B cell (primary cell): ENCODE data around the gene PDCD11. TPM values are rescaled to one million over a fixed set of nuclear protein-coding genes. Genes with fewer than 3 reads are reported as not detected.
"Not testable (repeated sequence)": the region's sequence is repeated elsewhere in the genome, so short reads cannot be mapped to it uniquely, and the experiment has no call there.

Experiments used
- ATAC-seq: fragments of 200-7000 bp; cut with Tn5 transposase; one replicate; pipeline ENCODE4 v1.10.0; 2021; ENCODE audit warnings: low read depth, mild to moderate bottlenecking, moderate number of reproducible peaks, moderate library complexity
- CTCF ChIA-PET: fragments of 350-600 bp; sonication (Branson Sonifier 250); formaldehyde crosslinking; loops from one replicate; lab custom pipeline; 2021; ENCODE audit warnings: antibody characterized with exemption, inconsistent platforms; lab: Charles Lee
- POLR2A ChIA-PET: fragments of 350-600 bp; sonication (Branson Sonifier 250); formaldehyde crosslinking; loops from one replicate; lab custom pipeline; 2021; ENCODE audit warnings: antibody characterized with exemption; lab: Charles Lee
- DNase-seq: peaks from one replicate; pipeline ENCODE4 v3.0.0; 2013
- H2AFZ ChIP-seq: 2 replicates; pipeline ENCODE4 v1.6.1; 2012; ENCODE audit warnings: mild to moderate bottlenecking, low read depth, low read length; ENCODE audit not compliant: insufficient read depth, poor library complexity, severe bottlenecking
- H3K27ac ChIP-seq, 2 donors: 1 replicate in 1 of 2; 2 replicates in 1 of 2; pipeline ENCODE4 v1.5.1; 2012 to 2013; ENCODE audit warnings: low read length in 2 of 2, mild to moderate bottlenecking in 2 of 2, moderate library complexity in 1 of 2
- H3K27me3 ChIP-seq, 4 experiments: fragments of 200-600 bp in 1 of 4; sonication (generic) in 1 of 4; replicated peaks in 1 of 4; 1 replicate in 2 of 4; 2 replicates in 2 of 4; pipeline versions ENCODE4 v1.6.1 to v1.7.0; 2013 to 2016; ENCODE audit warnings: low read length in 3 of 4, mild to moderate bottlenecking in 2 of 4, mixed read lengths in 1 of 4, moderate library complexity in 1 of 4; ENCODE audit not compliant: insufficient read depth in 4 of 4, control insufficient read depth in 3 of 4; ENCODE audit errors: control extremely low read depth in 1 of 4
- H3K36me3 ChIP-seq, 2 experiments: replicated peaks in 1 of 2; 1 replicate in 1 of 2; 2 replicates in 1 of 2; pipeline versions ENCODE4 v1.6.1 to v1.7.1; 2013; ENCODE audit warnings: low read length in 1 of 2; ENCODE audit not compliant: insufficient read depth in 2 of 2, control insufficient read depth in 1 of 2; ENCODE audit errors: control extremely low read depth in 1 of 2, extremely low read depth in 1 of 2
- H3K4me1 ChIP-seq, 2 donors: fragments of 200-600 bp in 1 of 2; sonication (generic) in 1 of 2; 1 replicate in 1 of 2; 2 replicates in 1 of 2; pipeline versions ENCODE4 v1.5.1 to v1.6.1; 2013 to 2017; ENCODE audit warnings: low read length in 2 of 2; ENCODE audit not compliant: control insufficient read depth in 2 of 2, insufficient read depth in 2 of 2
- H3K4me2 ChIP-seq: replicated peaks from 2 replicates; pipeline ENCODE3; 2012; ENCODE audit warnings: mild to moderate bottlenecking, low read depth, low read length; ENCODE audit not compliant: poor library complexity, severe bottlenecking
- H3K4me3 ChIP-seq, 5 experiments: fragments of 200-600 bp in 1 of 5; sonication (generic) in 1 of 5; 1 replicate in 3 of 5; 2 replicates in 2 of 5; pipeline versions ENCODE4 v1.5.1 to v1.7.0; 2011 to 2016; ENCODE audit warnings: low read length in 4 of 5, mild to moderate bottlenecking in 4 of 5, low read depth in 2 of 5, control low read depth in 1 of 5, moderate library complexity in 1 of 5; ENCODE audit not compliant: insufficient read depth in 1 of 5; ENCODE audit errors: control extremely low read depth in 1 of 5, extremely low read depth in 1 of 5
- H3K79me2 ChIP-seq: fragments of 200-600 bp; sonication (generic); one replicate; pipeline ENCODE4 v1.6.0; 2016; ENCODE audit warnings: low read length; ENCODE audit not compliant: control insufficient read depth, insufficient read depth
- H3K9ac ChIP-seq: fragments of 200-600 bp; sonication (generic); 2 replicates; pipeline ENCODE4 v1.6.1; 2017; ENCODE audit warnings: mild to moderate bottlenecking, low read length, moderate library complexity
- H3K9me3 ChIP-seq, 3 donors: one replicate each; pipeline versions ENCODE4 v1.6.1 to v1.7.1; 2013; ENCODE audit warnings: low read length in 2 of 3; ENCODE audit not compliant: control insufficient read depth in 2 of 3, insufficient read depth in 1 of 3; ENCODE audit errors: control extremely low read depth in 1 of 3
- H4K20me1 ChIP-seq: 2 replicates; pipeline ENCODE4 v1.6.0; 2012; ENCODE audit warnings: mild to moderate bottlenecking, low read length; ENCODE audit not compliant: insufficient read depth, control insufficient read depth, poor library complexity, severe bottlenecking
- H3K27ac Mint-ChIP-seq: one replicate; pipeline ENCODE4 v1.8.0; 2021; ENCODE audit warnings: mixed read lengths
- H3K27me3 Mint-ChIP-seq: one replicate; pipeline ENCODE4 v1.8.0; 2021; ENCODE audit warnings: mixed read lengths
- H3K4me1 Mint-ChIP-seq: one replicate; pipeline ENCODE4 v1.8.0; 2021; ENCODE audit warnings: mixed read lengths
- H3K4me3 Mint-ChIP-seq: one replicate; pipeline ENCODE4 v1.8.0; 2021; ENCODE audit warnings: mixed read lengths
- H3K9me3 Mint-ChIP-seq: one replicate; pipeline ENCODE4 v1.8.0; 2022; ENCODE audit warnings: mixed read lengths; ENCODE audit not compliant: insufficient read depth
- EZH2 ChIP-seq: IDR thresholded peaks from 2 replicates; pipeline ENCODE4 v1.6.1; 2012; ENCODE audit warnings: borderline replicate concordance, low read depth, mild to moderate bottlenecking, moderate library complexity, low read length; ENCODE audit not compliant: insufficient read depth, poor library complexity, severe bottlenecking
- WGBS: methylation state at CpG from one replicate; pipeline ENCODE4 v1.1.5; 2013; ENCODE audit warnings: missing lambda C conversion rate; ENCODE audit not compliant: insufficient coverage; 5-methylcytosine and 5-hydroxymethylcytosine counted together
- intact Hi-C: fragments of 100-400 bp; cut with micrococcal nuclease; formaldehyde crosslinking; loops from one replicate; pipeline ENCODE4 v1.10.0; 2022
- polyA plus RNA-seq: library from polyadenylated mRNA; depleted of rRNA; stranded (reverse); fragments of >200 nt; gene quantifications from 2 replicates; pipeline ENCODE4 v1.2.3, GENCODE V29; 2012
- total RNA-seq, 2 donors: library from RNA; stranded (reverse); fragments of 120-200 nt in 1 of 2; gene quantifications; 1 replicate in 1 of 2; 2 replicates in 1 of 2; pipeline versions ENCODE4 v1.2.3 to v1.2.4, GENCODE V29; 2013 to 2022
- TF ChIP-seq, protein P1 (sequence below): fragments of 200-600 bp; IDR thresholded peaks from one replicate; pipeline ENCODE4 v1.8.0; 2022; ENCODE audit warnings: antibody characterized with exemption, mild to moderate bottlenecking

PDCD11 gene
- total and polyA plus RNA-seq, 2 donors (not counting 1 experiment from before 2014, with no cell fraction given): 15.9 to 42.3 TPM

DNA sequence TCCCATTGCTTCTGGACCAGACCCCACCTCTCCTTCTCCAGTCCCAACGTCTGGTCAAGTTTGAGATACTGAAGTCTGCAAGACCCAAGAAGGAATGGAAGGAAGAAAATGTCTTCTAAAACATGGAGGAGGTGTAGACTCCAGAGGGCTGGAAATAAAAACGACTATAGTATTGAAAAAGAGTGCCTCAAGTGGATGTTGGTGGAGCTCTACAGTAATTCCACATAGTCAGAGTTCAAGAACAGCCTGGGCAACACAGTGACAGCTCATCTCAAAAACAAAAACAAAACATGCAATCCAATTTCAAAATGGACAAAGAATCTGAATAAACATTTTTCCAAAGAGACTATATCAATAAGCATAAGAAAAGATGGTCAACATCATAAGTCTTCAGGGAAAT lies 43.1 kb upstream of the PDCD11 start:
- Mint-ChIP-seq H3K4me1 (peaks cover 6% of the 10 kb centered on the region), H3K27ac (no peak overlapping the region), H3K27me3 (no peaks in the 10 kb centered on the region), H3K9me3 (no peaks in the 10 kb centered on the region), H3K4me3 (no peak overlapping the region)
- DNase-seq (no peak), ATAC-seq (no peak)
- peaks cover 18% of the 10 kb centered on the region for H3K79me2 ChIP-seq
- H3K27ac ChIP-seq: no peak overlapping the region
- no peaks in the 10 kb centered on the region for H3K36me3 ChIP-seq
- ChIA-PET CTCF (interaction anchor here (0.7 kb wide), 2 partner anchors 64 to 333 kb away, joined by 4 to 5 read pairs; no protein-coding TSS in a partner anchor), POLR2A (interaction anchor here (0.7 kb wide), 2 partner anchors 16 to 563 kb away, joined by 5 to 6 read pairs; no protein-coding TSS in a partner anchor)
- H3K4me1 ChIP-seq: peaks cover 9 to 13% of the 10 kb centered on the region in 2 donors
- no peaks in the 10 kb centered on the region for H4K20me1 ChIP-seq
- H3K4me2 ChIP-seq: no peak overlapping the region
- H3K4me3 ChIP-seq: no peak overlapping the region
- no CpG with 5 or more reads among the region's 2 CpGs for WGBS
- no peaks in the 10 kb centered on the region for H3K27me3 ChIP-seq
- intact Hi-C loops: no loop called here
- TF ChIP-seq EZH2: no peak
- TF ChIP-seq, protein P1, sequence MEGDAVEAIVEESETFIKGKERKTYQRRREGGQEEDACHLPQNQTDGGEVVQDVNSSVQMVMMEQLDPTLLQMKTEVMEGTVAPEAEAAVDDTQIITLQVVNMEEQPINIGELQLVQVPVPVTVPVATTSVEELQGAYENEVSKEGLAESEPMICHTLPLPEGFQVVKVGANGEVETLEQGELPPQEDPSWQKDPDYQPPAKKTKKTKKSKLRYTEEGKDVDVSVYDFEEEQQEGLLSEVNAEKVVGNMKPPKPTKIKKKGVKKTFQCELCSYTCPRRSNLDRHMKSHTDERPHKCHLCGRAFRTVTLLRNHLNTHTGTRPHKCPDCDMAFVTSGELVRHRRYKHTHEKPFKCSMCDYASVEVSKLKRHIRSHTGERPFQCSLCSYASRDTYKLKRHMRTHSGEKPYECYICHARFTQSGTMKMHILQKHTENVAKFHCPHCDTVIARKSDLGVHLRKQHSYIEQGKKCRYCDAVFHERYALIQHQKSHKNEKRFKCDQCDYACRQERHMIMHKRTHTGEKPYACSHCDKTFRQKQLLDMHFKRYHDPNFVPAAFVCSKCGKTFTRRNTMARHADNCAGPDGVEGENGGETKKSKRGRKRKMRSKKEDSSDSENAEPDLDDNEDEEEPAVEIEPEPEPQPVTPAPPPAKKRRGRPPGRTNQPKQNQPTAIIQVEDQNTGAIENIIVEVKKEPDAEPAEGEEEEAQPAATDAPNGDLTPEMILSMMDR: no peak
- H3K9ac ChIP-seq: no peak overlapping the region
- no peaks in the 10 kb centered on the region for H3K9me3 ChIP-seq
- no peak overlapping the region for H2AFZ ChIP-seq

DNA sequence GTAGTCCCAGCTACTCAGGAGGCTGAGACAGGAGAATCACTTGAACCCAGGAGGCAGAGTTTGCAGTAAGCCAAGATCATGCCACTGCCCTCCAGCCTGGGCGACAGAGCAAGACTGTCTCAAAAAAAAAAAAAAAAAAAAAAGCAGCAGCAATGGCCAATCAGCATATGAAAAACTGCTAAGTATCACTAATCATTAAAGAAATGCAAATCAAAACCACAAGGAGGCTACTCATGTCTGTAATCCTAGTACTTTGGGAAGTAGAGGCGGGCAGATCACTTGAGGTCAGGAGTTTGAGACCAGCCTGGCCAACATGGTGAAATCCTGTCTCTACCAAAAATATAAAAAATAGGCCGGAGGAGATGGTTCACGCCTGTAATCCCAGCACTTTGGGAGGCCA lies 41.9 kb upstream of the PDCD11 start:
- ATAC-seq, H3K27me3 Mint-ChIP-seq: not testable (repeated sequence)
- H3K4me1 ChIP-seq: peaks cover 9 to 13% of the 10 kb centered on the region in 2 donors

More for the DNA sequence above, 41.9 kb upstream of the PDCD11 start:
- H3K79me2 ChIP-seq: peaks cover 18% of the 10 kb centered on the region
- H3K36me3 ChIP-seq, DNase-seq, H3K4me2 ChIP-seq, CTCF ChIA-PET, H3K27me3 ChIP-seq, H3K27ac ChIP-seq, H3K9ac ChIP-seq, H2AFZ ChIP-seq, H3K4me3 Mint-ChIP-seq, H3K4me3 ChIP-seq, POLR2A ChIA-PET, H3K27ac Mint-ChIP-seq, H3K9me3 ChIP-seq, H3K4me1 Mint-ChIP-seq, H4K20me1 ChIP-seq, H3K9me3 Mint-ChIP-seq, intact Hi-C loops: not testable (repeated sequence)
- 100% methylated on average over 2 of the region's 4 CpGs for WGBS
